IPS DF 4.7 (cell line): ENCODE data around the gene NTN3.
"Not testable (repeated sequence)": the region's sequence is repeated elsewhere in the genome, so short reads cannot be mapped to it uniquely, and the experiment has no call there.

Source experiments
- DNase-seq: peaks from one replicate; pipeline ENCODE4 v3.0.0-alpha.2; 2013; ENCODE audit warnings: low spot score; ENCODE audit errors: extremely low read depth

The NTN3 gene

GRCh38 chr16:2441143-2441804 is 29.8 kb upstream of the NTN3 start:
- DNase-seq: not testable (repeated sequence)

DNA sequence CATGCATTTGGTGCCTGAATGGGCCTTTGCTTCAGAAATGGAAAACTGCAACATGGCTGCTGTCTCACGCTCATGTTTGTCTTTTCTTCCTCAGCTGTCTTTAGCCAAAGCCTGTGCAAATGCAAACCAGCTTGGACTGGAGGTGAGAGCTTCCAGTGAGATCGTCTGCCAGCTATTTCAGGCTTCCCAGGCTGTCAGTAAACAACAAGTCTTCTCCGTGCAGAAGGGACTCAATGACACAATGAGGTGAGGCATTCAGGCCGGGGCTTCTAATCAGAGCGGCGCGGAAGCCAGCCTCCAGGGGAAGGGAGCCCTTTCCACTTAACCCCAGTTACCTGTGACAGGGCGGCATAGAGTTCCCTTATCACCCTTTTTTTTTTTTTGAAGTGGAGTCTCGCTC is 27.5 kb upstream of the NTN3 start:
- no peak for DNase-seq

DNA sequence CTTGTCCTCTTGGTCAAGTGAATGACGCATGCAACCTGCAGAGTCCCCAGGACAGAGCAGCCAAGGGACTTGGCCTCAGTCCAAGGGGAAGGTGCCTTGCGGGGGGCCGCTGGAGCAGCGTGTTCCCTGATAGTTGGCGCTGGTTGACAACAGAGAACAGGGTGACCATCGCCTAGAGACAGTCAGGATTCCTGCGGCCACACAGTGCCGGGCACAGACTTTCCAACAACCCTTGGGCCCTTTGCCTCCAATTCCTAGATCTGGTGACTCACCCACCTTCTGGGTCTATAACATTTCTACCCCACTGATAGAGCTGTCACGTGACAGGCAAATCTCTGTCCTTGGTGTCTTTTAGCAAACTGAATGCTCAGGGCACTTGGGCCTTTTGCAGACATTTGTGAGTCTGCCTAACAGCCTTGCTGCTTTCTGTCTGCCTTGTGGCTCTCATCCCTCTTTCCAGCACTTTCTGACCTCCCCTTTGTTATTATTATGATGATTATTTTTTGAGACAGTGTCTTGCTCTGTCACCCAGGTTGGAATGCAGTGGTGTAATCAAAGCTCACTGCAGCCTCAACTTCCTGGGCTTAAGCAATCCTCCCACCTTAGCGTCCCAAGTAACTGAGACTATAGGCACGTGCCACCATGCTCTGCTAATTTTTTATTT is 23.0 kb upstream of the NTN3 start:
- no peak for DNase-seq

DNA sequence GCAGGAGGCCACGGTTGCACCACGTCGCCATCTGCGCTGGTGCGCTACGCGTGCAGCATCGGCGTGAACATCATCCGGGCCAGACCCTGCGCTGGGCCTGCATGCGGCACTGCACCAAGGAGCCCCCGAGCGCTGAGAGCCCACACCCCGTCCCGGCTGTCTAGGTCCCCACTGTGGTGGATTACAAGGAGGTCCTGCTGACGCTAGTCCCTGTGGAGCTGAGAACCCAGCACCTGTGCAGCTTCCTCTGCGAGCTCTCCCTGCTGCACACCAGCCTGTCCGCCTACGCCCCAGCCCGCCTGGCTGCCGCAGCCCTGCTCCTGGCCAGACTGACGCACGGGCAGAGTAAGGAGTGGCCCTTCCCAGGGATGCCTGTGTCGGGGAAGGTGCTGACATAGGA is 22.0 kb upstream of the NTN3 start:
- no peak for DNase-seq

GRCh38 chr16:2450535-2450934 is 20.6 kb upstream of the NTN3 start:
- no peak for DNase-seq

- DNase-seq: no peak
Observed at GRCh38 chr16:2450975-2451381, 20.1 kb upstream of the NTN3 start.

GRCh38 chr16:2451851-2452320 is 19.2 kb upstream of the NTN3 start:
- DNase-seq: no peak

DNA sequence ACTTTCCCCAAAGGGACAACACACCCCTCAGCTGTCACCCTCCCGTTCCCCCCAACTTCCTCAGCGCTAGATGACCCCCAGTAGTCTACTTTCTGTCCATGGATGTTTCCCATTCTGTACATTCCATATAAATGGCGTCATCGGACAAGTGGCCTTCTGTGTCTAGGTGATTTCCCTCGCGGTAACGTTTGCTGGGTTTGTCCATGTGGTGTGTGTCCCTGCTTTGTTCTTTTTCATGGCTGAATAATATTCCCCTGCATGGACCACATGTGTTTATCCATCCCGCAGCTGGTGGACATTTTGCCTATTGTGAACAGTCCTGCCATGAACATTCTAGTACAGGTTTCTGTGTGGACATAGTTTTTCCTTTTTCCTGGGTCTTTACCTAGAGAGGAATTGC is 18.4 kb upstream of the NTN3 start:
- DNase-seq: no peak

DNA sequence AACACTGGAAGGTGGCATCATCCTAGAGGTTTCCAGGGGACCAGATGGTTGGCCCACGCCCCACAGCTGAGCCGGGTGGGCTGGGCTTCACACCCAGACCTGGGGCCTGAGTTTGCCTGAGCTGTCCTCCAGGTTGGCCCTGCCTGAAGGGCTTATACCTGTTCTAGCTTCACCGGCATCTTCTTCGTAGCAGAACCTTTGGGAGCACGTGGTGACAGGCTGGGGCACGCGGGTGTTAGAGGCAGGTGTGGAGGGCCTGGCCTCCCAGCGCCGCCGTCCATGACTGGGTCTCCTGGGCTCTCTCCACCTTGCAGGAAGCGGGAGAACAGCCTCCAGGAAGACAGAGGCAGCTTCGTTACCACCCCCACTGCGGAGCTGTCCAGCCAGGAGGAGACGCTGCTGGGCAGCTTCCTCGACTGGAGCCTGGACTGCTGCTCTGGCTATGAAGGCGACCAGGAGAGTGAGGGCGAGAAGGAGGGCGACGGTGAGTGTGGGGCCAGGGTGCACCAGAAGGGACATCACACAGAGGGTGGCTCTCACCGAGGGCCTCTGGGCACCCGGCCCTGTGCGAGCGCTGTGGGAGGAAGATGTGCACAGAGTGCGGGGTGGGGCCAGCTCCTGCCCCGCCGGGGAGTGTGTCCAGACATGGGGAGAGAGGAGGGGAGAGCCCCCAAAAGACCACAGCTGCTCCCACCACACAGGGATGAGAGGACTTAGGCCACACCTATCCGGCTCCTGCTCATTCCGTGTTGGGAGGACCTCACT is 15.8 kb upstream of the NTN3 start:
- no peak for DNase-seq

- no peak for DNase-seq
Observed at GRCh38 chr16:2456551-2457153, 14.4 kb upstream of the NTN3 start.

- no peak for DNase-seq
Observed at GRCh38 chr16:2457267-2457666, 13.8 kb upstream of the NTN3 start.

DNA sequence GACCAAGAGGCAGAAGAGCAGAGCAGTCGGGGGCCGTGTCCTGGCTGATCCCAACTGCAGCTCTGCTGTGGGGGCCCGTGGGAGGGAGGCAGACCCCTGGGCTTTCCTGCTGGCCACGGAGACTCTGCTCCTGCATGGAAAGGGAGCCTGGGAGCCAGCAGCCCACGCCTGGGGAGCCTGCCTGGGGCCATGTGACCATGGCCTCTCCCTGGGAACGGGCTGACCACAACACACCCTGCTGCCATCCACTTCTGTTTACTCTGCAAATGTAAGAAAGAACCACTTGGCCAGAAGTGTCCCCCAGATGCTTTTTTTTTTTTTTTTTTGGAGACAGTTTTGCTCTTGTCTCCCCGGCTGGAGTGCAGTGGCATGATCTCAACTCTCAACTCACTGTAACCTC is 13.2 kb upstream of the NTN3 start:
- no peak for DNase-seq

DNA sequence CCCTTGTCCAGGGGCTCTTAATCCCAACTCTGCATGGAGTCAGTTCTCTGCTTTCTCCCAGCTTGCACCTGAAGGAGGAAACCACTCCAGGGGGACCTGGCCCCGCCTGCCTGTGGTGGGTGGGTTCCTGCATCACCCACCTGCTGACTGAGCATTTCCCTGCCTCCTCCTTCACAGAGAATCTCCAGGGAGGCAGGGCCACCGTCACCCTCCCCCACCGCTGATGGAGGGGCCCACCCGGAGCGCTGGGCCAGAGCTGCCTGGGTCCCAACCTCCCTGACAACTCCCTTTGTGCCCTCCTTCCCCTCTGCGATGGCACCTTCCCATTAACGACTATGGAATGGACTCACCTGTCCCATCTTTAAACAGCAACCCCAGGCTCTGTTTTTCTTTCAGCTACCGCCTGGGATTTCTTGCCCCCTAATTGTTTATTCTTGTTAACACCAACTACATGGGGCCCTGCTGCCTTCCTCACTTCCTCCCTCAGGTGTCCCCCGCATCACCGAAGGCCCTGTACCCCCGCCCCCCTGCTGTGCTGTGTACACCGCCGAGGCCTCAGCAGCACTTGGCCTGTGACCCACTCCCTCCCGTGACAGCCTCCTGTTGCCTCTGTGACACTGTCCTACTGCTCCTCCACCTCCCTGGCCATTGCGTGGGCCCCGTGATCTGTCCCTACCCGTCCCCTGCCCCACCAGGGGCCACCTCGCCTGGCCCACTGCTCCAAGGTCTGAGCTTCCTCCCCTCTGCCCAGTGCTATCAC is 12.0 kb upstream of the NTN3 start:
- no peak for DNase-seq

DNA sequence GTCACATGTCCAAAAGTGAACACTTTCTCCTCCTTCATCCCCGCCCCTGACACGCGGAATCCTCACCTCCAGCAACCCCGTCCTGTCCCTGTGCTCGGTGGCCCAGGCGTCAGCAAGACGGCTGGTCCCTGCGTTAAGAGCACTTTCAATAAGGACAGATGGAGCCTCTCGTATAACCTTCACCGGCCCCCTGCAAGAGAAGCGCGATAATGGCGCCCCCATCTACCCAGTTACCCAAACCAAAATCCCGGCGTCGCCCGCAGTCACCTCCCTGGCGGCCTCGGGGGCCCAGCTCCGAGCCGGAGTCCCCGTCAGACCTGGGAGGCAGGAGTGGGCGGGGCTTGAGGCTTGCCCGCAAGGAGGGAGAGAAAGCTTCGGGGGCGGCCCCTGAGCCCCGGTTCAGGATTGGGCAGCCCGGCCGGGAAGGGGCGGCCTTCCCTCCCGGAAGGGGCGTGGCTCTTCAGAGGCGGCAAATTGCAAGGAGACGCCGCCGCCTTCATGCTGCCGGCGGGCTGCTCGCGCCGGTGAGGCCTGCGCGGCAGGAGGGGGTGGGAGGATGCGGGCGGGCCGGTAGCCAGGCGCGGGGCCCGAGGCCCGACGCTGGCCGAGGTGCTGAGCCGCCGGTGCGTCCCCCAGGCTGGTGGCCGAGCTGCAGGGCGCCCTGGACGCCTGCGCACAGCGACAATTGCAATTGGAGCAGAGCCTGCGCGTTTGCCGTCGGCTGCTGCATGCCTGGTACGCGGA is 11.3 kb upstream of the NTN3 start, which contains the start of gene TEDC2:
Gene TEDC2 (plus strand): TSS at position 463 of the 744 bp plus-strand sequence. CDS start 36 bp downstream, at position 499.
- peak; percentile 68 for DNase-seq

- DNase-seq: no peak
Observed at GRCh38 chr16:2460391-2460713, 10.7 kb upstream of the NTN3 start.

GRCh38 chr16:2460916-2461315 is 10.2 kb upstream of the NTN3 start:
- no peak for DNase-seq

- DNase-seq: no peak
Observed at GRCh38 chr16:2462031-2462866, 8.8 kb upstream of the NTN3 start.

DNA sequence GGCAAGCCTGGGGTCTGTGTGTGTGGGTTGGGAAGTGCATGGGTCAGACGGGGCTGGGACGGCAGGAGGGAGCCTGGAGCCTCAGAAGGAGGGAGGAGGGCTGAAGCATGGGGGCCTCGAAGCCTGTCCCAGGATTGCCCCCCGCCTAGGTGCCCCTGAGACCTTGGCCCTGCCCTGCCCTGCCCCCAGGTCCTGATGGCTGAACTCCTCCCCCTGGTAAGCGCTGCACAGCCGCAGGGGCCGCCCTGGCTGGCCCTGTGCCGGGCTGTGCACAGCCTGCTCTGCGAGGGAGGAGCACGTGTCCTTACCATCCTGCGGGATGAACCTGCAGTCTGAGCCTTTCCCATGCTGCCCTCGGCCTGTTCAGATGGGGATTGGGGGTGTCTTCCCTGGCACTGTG is 6.8 kb upstream of the NTN3 start:
- DNase-seq: no peak

- no peak for DNase-seq
Observed at GRCh38 chr16:2465653-2466415, 5.3 kb upstream of the NTN3 start.
